GM23338 (cell line): ENCODE measurements around the gene SOSTDC1.

Experiments
- CREB1 ChIP-seq: fragments of 250-450 bp; sonication (Bioruptor Pico); IDR thresholded peaks from 2 replicates; pipeline ENCODE4 v1.5.0; 2020; ENCODE audit warnings: low read depth, mild to moderate bottlenecking, moderate library complexity
- CTCF ChIP-seq, 2 experiments: fragments of 200-600 bp in 1 of 2; sonication (generic) in 1 of 2; conservative IDR thresholded peaks; 2 replicates each; pipeline versions ENCODE4 v1.5.1 to v1.6.1; 2016 to 2017; ENCODE audit warnings: antibody characterized with exemption in 2 of 2, low read depth in 2 of 2, mild to moderate bottlenecking in 2 of 2, moderate library complexity in 1 of 2
- ETS1 ChIP-seq: IDR thresholded peaks from 2 replicates; pipeline ENCODE4 v1.6.1; 2016; ENCODE audit warnings: antibody characterized with exemption
- EZH2 ChIP-seq: fragments of 200-600 bp; sonication (generic); IDR thresholded peaks from one replicate; pipeline ENCODE4 v1.8.0; 2017; ENCODE audit warnings: antibody characterized with exemption, mild to moderate bottlenecking, low read depth; ENCODE audit not compliant: unreplicated experiment
- JUNB ChIP-seq: IDR thresholded peaks from one replicate; pipeline ENCODE4 v1.6.1; 2016; ENCODE audit warnings: antibody characterized with exemption; ENCODE audit not compliant: unreplicated experiment
- POLR2AphosphoS5 ChIP-seq: IDR thresholded peaks from 2 replicates; pipeline ENCODE4 v1.6.1; 2016; ENCODE audit warnings: antibody characterized with exemption, low read depth
- REST ChIP-seq: IDR thresholded peaks from one replicate; pipeline ENCODE4 v1.6.1; 2018; ENCODE audit warnings: antibody characterized with exemption; ENCODE audit not compliant: unreplicated experiment
- STAT1 ChIP-seq: IDR thresholded peaks from one replicate; pipeline ENCODE4 v1.6.1; 2016; ENCODE audit warnings: antibody characterized with exemption; ENCODE audit not compliant: unreplicated experiment

GRCh38 chr7:16514271-16514670 lies 48.7 kb upstream of the SOSTDC1 start:
- TF ChIP-seq CTCF (conservative IDR thresholded peaks at IDR 0.05; ENCODE audit: low read depth in 2 of 2) (no peak), STAT1 (no peak), ETS1 (no peak), JUNB (no peak), REST (no peak), CREB1 (CRISPR knock-in tag) (no peak), EZH2 (no peak), POLR2AphosphoS5 (no peak)
